ENCODE measurements around the gene TMPRSS9.

The TMPRSS9 gene

DNA sequence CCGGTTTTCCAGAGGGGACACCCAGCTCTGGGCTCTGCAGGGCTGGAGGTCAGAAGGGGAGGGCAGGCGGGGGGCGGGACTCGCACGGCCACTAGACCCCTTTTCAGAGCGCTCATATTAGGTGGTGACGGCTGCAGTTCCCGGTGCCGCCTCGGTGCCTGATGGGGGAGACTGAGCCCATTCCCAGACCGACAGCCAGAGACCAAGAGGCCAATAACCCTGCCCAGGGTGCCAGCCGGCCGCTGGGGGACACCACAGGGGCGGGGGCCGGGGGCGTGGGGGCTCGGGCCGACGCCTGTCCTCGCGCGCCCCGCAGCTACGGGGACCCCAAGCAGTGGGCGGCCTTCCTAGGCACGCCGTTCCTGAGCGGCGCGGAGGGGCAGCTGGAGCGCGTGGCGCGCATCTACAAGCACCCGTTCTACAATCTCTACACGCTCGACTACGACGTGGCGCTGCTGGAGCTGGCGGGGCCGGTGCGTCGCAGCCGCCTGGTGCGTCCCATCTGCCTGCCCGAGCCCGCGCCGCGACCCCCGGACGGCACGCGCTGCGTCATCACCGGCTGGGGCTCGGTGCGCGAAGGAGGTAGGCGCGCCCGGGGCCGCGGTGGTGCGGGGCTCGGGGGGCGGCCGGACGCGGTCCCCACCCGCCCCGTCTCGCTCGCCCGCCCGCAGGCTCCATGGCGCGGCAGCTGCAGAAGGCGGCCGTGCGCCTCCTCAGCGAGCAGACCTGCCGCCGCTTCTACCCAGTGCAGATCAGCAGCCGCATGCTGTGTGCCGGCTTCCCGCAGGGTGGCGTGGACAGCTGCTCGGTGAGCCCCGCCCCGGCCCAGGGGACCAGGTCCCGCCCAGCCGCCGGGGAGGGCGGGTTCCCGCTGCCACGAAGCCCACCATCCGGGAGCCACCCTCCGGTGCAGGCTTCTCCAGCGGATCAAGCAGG lies 64.9 kb downstream of the TMPRSS9 start:
- DNase-seq: no peak

- no peak for DNase-seq
These were observed 65.8 kb downstream of the TMPRSS9 start for GRCh38 chr19:2425622-2426581.

- DNase-seq: no peak
These were observed 66.8 kb downstream of the TMPRSS9 start for GRCh38 chr19:2426611-2427428.

DNA sequence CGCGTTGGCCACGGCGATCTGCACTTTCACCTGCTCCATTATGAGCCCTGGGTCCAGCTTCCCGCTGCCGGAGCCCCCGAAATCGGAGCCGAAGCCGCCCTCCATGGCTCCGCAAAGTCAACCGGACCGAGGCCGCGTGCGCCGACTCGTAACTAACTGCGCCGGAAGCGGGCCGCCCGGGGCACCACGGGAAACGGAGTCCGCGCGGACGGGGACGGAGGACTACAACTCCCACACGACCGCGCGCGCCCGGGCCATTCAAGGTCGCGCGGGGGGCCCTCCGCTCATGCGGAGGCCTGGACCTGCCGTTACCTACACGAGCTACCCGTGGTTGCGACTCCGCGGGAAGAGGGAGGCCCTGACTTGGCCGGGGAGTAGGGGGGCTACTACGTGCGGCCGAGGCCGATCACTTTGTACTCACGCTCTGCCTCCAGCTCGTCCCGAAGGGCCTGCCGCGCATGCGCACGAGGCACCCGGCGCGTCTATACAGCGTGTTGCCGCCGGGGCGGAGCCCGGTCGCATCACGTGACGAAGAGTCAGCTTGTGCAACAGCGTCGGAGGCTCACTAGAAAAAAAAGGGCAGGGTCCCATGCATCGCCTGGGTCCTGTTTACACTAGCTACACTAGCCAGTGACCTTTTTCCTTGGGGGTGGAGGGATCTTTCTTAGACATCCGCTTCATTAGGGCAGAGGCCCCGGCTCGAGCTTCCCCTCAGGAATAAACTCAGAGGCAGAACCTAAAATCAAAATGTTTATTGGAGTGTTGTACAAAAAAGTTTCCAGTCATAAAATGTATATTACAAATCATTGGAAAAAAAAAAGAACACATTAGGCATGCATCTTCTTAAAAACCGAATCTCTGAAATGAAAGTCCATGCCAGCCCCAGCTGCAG lies 67.6 kb downstream of the TMPRSS9 start, which contains the start of gene TIMM13:
TSS of gene TIMM13 (minus strand) at position 158 of the 892 bp plus-strand sequence. CDS start at position 105, 53 bp downstream.
- DNase-seq: peak; percentile 95

GRCh38 chr19:2428321-2428690 lies 68.2 kb downstream of the TMPRSS9 start:
- no peak for DNase-seq

GRCh38 chr19:2428756-2429711 lies 69.0 kb downstream of the TMPRSS9 start:
- DNase-seq: no peak

DNA sequence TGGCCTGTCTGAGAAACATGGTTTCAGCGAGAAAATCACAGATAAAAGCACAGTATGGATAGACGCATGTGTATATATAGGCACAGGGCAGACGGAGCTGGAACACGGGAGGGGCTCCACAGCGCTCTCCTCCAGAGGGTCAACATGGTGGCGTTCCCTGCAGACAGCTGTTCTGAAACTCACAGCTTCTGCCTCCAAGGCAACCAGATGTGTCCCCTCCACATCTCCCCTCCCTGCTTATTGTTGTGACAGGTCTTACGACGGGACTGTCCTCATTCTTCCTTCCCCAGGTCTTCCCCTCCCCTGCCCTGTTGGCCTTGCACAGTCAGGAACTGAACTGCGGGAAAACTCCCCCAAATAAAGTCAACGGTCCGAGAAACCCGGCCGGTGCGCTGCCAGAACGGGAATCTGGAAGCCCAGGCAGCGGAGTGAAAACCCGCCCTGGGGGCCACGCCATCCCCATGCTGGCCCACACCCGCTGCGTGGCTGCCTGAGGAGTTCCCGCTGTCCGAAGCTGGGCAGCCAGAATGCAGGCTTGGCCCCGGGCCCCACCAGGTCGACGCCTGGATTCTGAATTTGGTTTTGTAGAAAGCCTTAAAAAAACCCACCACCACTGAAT lies 70.0 kb downstream of the TMPRSS9 start:
- no peak for DNase-seq

DNA sequence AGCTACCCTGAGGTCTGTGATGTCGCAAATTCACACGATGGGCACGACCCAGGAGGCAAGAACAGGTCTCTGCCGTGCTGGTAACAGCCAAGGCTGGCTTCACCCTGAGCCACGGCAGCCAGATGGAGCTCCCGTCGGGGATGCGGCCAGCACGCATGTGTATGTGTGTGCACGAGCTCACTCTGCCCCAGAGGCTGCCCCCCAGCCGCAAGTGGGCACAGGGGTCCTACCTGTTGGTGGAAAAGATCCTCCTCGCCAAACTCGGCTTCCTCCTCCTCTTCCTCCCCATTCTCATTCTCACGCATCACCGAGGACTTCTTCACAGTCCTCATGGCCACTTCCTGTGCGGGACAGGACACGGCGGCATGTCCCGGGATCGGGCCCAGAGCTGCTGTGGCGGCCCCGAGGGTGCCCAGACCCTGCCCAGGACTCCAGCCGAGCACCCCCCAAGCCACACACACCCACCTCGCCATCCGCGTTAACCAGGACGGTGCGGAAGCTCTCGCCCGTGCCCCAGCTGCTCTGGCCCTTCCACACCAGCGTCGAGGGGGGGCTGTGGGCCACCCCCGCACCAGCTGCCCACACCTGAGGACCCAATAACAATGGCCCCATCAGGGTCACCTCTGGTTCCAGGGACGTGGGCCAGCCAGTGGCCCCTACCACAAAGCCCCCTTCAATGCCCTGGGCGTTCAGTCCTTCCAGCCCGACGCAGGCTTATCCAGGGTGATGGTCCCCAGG lies 71.4 kb downstream of the TMPRSS9 start:
- DNase-seq: no peak

- no peak for DNase-seq
These were observed 72.2 kb downstream of the TMPRSS9 start for GRCh38 chr19:2432131-2432848.

- DNase-seq: no peak
These were observed 73.8 kb downstream of the TMPRSS9 start for GRCh38 chr19:2433854-2434253.

DNA sequence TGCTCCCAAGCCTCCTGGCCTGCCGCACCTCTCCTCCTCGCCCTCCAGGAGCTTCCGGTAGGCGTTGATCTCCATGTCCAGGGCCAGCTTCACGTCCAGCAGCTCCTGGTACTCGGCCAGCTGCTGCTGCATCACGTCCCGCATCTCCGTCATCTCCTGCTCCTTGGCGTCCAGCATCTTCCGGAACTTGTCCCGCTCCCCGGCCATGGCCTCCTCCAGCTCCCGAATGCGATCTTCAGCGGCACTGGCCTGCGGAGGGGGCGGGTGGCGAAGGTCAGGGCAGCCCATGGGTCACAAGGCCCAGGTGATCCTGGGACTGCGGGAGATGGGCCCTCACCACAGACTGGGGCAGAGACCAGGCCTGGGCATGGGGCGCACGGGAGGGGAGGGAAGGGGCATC lies 74.2 kb downstream of the TMPRSS9 start:
- DNase-seq: no peak

DNA sequence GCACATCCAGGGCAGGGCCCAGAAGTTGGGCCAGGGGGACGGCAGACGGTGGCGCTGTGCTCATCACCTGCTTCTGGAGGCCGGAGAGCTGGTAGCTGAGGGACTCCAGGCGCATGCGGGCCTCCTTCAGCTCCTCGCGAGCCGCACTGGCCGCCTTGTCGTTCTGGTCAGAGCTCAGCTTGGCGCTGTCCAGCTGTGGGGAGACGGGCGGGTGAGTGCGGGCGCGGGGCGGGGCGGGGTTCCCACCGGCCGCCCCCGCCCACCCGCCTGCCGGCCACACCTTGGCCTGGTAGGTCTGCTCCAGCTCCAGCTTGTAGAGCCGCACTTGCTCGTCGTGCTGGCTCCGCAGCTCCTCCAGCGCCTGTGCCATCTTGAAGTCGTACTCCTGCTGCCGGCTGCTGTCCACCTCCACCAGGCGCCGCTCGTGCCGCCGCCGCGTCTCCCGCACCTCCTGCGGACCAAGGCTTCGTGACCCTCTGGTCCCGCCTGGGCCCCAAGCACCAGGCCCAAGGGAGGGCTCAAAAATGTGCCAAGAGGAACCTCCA lies 74.7 kb downstream of the TMPRSS9 start:
- DNase-seq: no peak

GRCh38 chr19:2436384-2436783 lies 76.3 kb downstream of the TMPRSS9 start:
- no peak for DNase-seq

GRCh38 chr19:2436926-2437325 lies 76.9 kb downstream of the TMPRSS9 start:
- no peak for DNase-seq

GRCh38 chr19:2438178-2438577 lies 78.1 kb downstream of the TMPRSS9 start:
- no peak for DNase-seq

DNA sequence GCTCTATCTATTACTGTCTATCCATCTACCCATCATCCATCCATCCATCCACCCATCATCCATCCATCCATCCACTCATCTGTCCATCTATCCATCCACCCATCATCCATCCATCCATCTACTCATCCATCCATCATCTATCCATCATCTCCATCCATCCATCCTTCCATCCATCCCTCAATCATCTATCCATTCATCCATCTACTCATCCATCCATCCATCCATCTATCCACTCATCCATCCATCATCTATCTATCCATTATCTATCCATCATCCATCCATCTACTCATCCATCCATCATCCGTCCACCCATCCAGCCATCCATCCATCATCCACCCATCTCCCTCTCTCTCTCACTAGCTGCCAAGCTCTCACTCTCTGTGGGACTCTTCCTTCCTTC lies 80.5 kb downstream of the TMPRSS9 start:
- no peak for DNase-seq

GRCh38 chr19:2441096-2441752 lies 81.2 kb downstream of the TMPRSS9 start:
- no peak for DNase-seq

Measured in activated CD4-positive, alpha-beta T cell treated with anti-CD3 and anti-CD28 coated beads for 1 hour (primary cell).